Gastroesophageal sphincter (tissue), 4 donors: ENCODE results near the gene ECHDC1. TPM values are rescaled to one million over a fixed set of nuclear protein-coding genes. Genes with fewer than 3 reads are reported as not detected.

Experiments
- ATAC-seq: fragments of 150-250 bp; one replicate; pipeline ENCODE4 v1.9.1; 2016; ENCODE audit warnings: mild to moderate bottlenecking, moderate library complexity
- H3K27ac ChIP-seq, 4 donors: fragments of 200-600 bp; sonication (generic) in 3 of 4; 1 replicate in 3 of 4; 2 replicates in 1 of 4; pipeline ENCODE4 v1.5.1; 2016 to 2019
- H3K27me3 ChIP-seq: fragments of 200-600 bp; sonication (generic); one replicate; pipeline ENCODE4 v1.5.1; 2019
- H3K36me3 ChIP-seq, 2 donors: fragments of 200-600 bp; sonication (generic); one replicate each; pipeline ENCODE4 v1.5.1; 2019; ENCODE audit warnings: control low read depth in 1 of 2
- H3K4me1 ChIP-seq, 3 donors: fragments of 200-600 bp; sonication (generic); 1 replicate in 2 of 3; 2 replicates in 1 of 3; pipeline ENCODE4 v1.5.1; 2016 to 2019; ENCODE audit warnings: control low read depth in 2 of 3
- H3K4me3 ChIP-seq, 2 donors: fragments of 200-600 bp; sonication (generic); one replicate each; pipeline ENCODE4 v1.5.1; 2019; ENCODE audit warnings: mild to moderate bottlenecking in 1 of 2, moderate library complexity in 1 of 2
- H3K9me3 ChIP-seq, 3 donors: fragments of 200-600 bp; sonication (generic); one replicate each; pipeline ENCODE4 v1.5.1; 2017 to 2019; ENCODE audit warnings: control low read depth in 2 of 3
- EP300 ChIP-seq: sonication (generic); formaldehyde crosslinking; IDR thresholded peaks from one replicate; pipeline ENCODE4 v1.6.1; 2017; ENCODE audit warnings: antibody characterized with exemption, mild to moderate bottlenecking
- POLR2A ChIP-seq, 2 donors: fragments of 450-650 bp; IDR thresholded peaks; one replicate each; pipeline ENCODE4 v1.6.1; 2017; ENCODE audit warnings: antibody characterized with exemption in 2 of 2, mild to moderate bottlenecking in 2 of 2, moderate library complexity in 1 of 2
- POLR2AphosphoS5 ChIP-seq: sonication (generic); formaldehyde crosslinking; IDR thresholded peaks from one replicate; pipeline ENCODE4 v1.6.1; 2017; ENCODE audit warnings: antibody characterized with exemption
- WGBS, 2 donors: methylation state at CpG; one replicate each; pipeline ENCODE4 v1.1.5; 2018; ENCODE audit warnings: low coverage in 1 of 2; 5-methylcytosine and 5-hydroxymethylcytosine counted together
- total RNA-seq, 4 donors: library from RNA; depleted of rRNA; stranded (reverse); fragments of >200 nt; gene quantifications; one replicate each; pipeline ENCODE4 v1.1.0, GENCODE V29; 2016
- TF ChIP-seq, protein P1 (sequence below), 4 experiments: fragments of 200-600 bp in 2 of 4; fragments of 450-650 bp in 2 of 4; sonication (generic) in 1 of 4; IDR thresholded peaks; one replicate each; pipeline ENCODE4 v1.5.1; 2017 to 2019; ENCODE audit warnings: antibody characterized with exemption in 4 of 4, mild to moderate bottlenecking in 2 of 4, moderate library complexity in 2 of 4

The ECHDC1 gene
- 10 to 100 TPM; 52.0 to 74.4 (median 58.9) TPM for total RNA-seq

GRCh38 chr6:127342946-127343808 is at the start of gene ECHDC1:
Gene ECHDC1, minus strand, starts transcription at chr6:127343609. Its CDS starts 12,581 bp downstream, at chr6:127331028.
- TF ChIP-seq POLR2A (IDR thresholded peaks at IDR 0.05) (peak in 1 of 2 donors; percentile 24), POLR2AphosphoS5 (peak; percentile 25), EP300 (no peak)
- TF ChIP-seq, protein P1, sequence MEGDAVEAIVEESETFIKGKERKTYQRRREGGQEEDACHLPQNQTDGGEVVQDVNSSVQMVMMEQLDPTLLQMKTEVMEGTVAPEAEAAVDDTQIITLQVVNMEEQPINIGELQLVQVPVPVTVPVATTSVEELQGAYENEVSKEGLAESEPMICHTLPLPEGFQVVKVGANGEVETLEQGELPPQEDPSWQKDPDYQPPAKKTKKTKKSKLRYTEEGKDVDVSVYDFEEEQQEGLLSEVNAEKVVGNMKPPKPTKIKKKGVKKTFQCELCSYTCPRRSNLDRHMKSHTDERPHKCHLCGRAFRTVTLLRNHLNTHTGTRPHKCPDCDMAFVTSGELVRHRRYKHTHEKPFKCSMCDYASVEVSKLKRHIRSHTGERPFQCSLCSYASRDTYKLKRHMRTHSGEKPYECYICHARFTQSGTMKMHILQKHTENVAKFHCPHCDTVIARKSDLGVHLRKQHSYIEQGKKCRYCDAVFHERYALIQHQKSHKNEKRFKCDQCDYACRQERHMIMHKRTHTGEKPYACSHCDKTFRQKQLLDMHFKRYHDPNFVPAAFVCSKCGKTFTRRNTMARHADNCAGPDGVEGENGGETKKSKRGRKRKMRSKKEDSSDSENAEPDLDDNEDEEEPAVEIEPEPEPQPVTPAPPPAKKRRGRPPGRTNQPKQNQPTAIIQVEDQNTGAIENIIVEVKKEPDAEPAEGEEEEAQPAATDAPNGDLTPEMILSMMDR (IDR thresholded peaks at IDR 0.05): peak in 2 of 4 experiments; percentile 2 to 49
- H3K27ac ChIP-seq: peak within 1 kb of the TSS; percentile 60 to 90 (median 82)
- H3K27me3 ChIP-seq: no peaks in the 10 kb centered on the region
- no peaks in the 10 kb centered on the region for H3K9me3 ChIP-seq
- H3K4me1 ChIP-seq: peaks cover 7 to 43% (median 16%) of the 10 kb centered on the region in 3 donors
- H3K36me3 ChIP-seq: no peaks in the 10 kb centered on the region
- ATAC-seq: peak; percentile 84
- 0 to 1% methylated on average over 24 to 33 of the region's 75 CpGs for WGBS, 2 donors
- peak within 1 kb of the TSS; percentile 66 to 85 for H3K4me3 ChIP-seq

DNA sequence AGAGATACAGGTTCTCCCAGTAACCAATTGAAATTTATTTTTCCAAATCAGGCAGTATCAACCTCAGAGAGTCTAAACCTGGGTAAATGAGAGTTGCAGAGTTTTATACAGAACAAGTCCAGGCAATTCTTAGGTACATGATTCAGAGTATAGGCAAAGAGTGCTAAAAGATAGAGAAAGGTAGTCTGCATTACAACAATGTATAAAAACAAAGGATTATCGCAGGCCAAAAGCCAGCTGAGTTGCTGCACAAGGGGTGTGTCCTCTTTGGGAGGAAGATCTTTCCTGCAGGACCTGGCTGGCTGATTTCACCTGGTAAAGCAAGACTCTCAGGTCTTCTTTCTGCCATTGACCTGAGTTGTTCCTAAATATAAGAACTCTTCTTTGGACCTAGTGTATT is 48.9 kb upstream of the ECHDC1 start:
- Histone ChIP-seq H3K27ac (peak overlapping the region in 2 of 4 donors; percentile 24 to 46), H3K27me3 (no peaks in the 10 kb centered on the region), H3K36me3 (no peaks in the 10 kb centered on the region), H3K4me3 (no peak overlapping the region), H3K9me3 (no peaks in the 10 kb centered on the region), H3K4me1 (peaks cover 0 to 19% (median 8%) of the 10 kb centered on the region in 3 donors)
- TF ChIP-seq POLR2AphosphoS5 (no peak), EP300 (no peak), POLR2A (IDR thresholded peaks at IDR 0.05) (no peak)
- ATAC-seq: no peak
- 89 to 92% methylated on average over 1 of the region's 1 CpG for WGBS, 2 donors

- Histone ChIP-seq H3K27me3 (no peaks in the 10 kb centered on the region), H3K9me3 (no peaks in the 10 kb centered on the region), H3K4me3 (no peak overlapping the region), H3K36me3 (no peaks in the 10 kb centered on the region), H3K4me1 (peaks cover 0 to 19% (median 8%) of the 10 kb centered on the region in 3 donors), H3K27ac (peak overlapping the region in 2 of 4 donors; percentile 24 to 46)
- 38 to 39% methylated on average over 5 of the region's 5 CpGs for WGBS, 2 donors
- peak; percentile 31 for ATAC-seq
- TF ChIP-seq, protein P1 (IDR thresholded peaks at IDR 0.05): no peak
- TF ChIP-seq EP300 (no peak), POLR2A (IDR thresholded peaks at IDR 0.05) (no peak), POLR2AphosphoS5 (no peak)
Measured at GRCh38 chr6:127391094-127391953, 47.9 kb upstream of the ECHDC1 start.

GRCh38 chr6:127389706-127390105 is 46.3 kb upstream of the ECHDC1 start:
- no peaks in the 10 kb centered on the region for H3K27me3 ChIP-seq
- TF ChIP-seq POLR2AphosphoS5 (no peak), POLR2A (IDR thresholded peaks at IDR 0.05) (no peak), EP300 (no peak)
- TF ChIP-seq, protein P1 (IDR thresholded peaks at IDR 0.05): no peak
- no peak overlapping the region for H3K4me3 ChIP-seq
- H3K27ac ChIP-seq: no peak overlapping the region
- 77 to 100% methylated on average over 1 to 3 of the region's 3 CpGs for WGBS, 2 donors
- H3K9me3 ChIP-seq: no peaks in the 10 kb centered on the region
- H3K36me3 ChIP-seq: no peaks in the 10 kb centered on the region
- no peak for ATAC-seq
- peaks cover 0 to 19% (median 8%) of the 10 kb centered on the region in 3 donors for H3K4me1 ChIP-seq
